Fibroblast of upper back skin (primary cell): ENCODE results near the gene DCDC2C.
A peak's percentile ranks its signal among the peaks of the same experiment; 100 is the strongest.

Source experiments
- DNase-seq: peaks from one replicate; pipeline ENCODE4 v3.0.0-alpha.2; 2013

The DCDC2C gene

DNA sequence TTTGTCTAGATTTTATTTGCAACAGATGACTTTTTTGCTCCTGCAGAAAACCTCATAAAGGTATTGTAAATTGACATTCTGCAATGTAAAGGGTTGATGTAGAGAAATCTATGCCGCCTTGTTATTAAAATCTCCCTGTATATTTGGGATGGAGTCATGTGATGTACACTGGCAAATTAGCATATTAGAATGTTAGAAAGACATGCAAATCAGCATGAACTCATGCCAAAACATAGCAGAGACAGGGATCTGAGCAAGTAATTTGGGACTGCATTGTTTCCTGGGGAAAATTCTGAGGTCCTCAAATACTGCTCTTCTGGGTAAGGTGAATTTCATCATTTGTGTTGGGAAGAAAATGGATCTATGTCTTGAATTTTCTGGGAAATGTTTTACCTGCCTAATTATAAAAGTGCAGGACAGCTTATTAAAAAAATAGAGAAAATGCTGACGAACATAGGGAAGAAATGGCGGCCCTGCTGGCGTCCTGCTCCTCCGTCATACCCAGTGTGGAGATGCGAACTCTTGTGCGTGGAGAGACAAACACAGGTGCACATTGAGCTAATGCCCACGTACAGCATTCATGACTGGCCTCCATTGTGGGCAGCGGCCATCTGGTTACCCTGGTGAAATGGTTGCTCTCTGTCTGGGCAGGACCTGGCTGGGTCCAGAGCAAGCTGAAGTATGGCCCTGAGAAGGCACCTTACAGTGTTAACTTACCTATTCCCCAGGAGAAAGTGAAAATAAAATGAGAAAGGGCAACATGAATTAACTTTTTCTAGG lies 29.1 kb upstream of the DCDC2C start:
- DNase-seq = no peak

DNA sequence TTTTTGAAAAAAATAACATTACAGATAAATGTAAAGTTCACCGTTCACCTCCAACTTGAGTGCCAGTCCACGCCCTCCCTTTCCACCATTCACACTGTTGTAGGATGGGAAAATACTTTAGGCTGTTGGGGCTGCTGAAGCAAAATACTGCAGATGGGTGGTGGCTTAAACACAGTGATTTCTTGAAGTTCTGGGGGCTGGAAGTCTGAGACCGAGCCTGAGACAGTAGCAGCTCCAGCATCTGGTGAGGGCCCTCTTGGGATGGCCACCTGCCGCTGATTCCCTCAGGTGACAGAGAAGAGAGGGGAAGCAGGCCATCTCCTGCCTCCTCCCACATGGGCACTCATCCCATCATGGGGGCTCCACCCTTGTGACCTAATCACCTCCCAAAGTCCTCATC lies 27.7 kb upstream of the DCDC2C start:
- DNase-seq = no peak

DNA sequence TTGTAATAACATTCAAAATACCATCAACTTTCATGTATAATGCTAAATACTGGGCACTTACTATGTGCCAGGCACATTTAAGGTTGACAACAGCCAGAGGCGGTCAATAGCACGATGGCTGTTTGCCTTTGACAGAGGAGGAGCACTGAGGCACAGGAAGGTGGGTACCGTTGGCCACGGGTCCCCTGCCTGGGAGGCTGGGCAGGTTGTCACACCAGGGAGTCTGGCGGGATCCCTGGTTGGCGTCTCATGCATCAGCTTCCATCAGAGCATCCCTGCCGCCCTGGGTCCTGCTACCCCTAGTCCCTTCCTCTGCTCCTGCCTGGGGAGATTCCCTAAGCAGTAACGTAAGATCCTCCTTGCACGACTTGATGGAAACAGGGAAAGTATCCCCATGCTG lies 25.9 kb upstream of the DCDC2C start:
- DNase-seq = no peak

DNA sequence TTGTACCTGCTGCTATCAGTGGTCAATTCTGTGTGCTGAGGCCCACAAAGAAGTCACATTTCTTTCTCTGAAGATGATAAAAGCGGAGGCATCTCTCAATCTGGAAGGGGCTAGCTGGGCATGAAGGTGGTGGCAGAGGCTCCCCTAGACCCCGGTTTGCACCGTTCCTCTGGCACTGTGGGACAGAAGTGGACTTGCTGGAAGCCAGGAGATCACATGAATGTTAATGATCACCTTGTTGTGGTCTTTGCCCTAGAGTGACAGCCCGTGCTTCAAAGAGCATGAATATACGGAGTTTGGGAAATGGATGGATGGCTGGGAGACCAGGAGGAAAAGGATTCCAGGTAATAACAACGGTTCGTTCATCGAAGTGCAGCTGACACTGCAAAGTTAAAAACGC lies 25.2 kb upstream of the DCDC2C start:
- DNase-seq = no peak

DNA sequence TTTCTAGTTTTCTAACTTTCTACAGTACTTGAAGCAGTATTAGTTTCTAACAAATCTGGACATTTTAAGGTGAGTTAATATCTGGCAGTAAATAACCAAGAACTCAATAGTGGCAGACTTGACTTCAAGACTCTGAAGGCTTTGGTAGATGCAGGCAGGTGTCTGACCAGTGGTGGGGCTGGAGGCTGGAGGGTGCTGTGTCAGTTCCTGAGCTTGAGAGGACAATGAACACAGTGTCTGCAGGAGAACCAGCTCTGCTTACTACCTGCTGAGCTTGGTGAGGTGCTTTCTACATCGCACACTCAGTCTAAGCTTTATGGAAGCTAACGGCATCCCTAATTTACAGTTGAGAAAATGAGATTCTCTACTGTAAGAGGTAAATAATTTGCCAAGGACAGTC lies 24.2 kb upstream of the DCDC2C start:
- no peak for DNase-seq

DNA sequence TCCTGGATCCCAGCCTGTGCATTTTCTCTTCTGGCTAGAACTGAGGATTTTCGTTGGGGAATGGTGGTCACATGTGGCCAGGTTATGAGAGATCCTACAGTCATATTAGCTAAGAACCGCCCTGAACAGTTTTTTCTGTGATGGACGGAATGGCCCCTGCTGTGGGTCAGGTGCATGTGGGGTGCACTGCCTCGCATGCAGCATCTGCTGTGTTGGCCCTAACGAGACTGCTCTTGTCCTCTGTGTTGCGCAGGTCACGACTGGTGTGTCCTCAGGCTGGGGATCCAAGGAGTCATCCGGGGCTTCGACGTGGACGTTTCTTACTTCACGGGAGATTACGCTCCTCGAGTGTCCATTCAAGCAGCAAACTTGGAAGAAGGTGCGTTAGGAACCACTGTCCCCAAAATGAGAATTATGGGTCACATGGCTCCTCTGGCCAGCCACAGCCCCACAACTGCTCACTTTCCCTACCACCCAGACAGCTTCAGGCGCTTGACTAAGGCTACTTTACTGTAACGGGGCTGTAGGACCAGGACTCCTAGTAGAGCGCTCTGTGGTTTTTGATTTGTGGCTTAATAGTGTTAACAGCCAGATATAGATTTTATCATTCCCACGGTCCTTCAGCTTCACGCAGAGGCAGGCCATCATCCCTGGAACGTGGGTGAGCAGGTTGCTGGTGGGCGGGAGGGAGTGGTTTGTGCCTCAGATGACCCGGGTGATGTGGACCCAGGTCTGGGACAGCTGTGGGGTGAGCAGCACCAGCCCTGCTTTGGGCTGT lies 23.6 kb upstream of the DCDC2C start:
- DNase-seq = no peak

DNA sequence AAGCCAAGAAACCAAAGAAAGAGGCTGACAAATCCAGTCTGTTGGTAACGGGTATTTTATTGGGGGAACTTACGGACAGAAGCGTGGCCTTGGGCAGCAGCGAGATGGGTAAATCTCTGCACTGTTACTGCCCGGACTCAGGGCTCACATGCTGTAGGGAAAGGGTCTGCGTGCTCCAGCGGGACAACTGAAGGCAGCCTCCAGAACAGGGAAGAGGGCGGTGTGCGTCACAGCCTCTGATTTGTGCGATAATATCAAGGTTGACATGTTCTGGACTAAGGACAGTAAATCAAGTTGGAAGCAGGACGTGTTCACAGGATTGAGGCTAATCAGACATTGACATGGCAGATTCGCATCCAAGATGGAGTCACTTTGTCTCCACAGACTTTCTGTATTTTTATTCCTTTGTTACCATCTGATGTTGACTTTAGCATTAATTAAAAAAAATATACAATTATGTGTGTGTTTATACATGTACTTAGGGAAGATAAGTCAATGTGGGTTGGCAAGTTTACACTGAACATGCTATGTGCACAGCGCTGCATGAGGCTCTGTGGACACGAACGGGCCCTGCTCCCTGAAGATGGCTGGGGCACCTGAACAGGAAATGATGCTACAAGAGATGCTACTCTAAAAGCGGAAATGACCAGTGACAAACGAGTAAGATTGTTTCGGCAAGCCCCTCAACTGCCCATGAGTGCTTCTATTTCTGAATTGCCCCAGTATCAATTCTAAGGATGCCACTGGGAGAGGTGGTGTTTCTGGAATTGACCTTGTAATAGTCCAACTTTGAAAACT lies 22.6 kb upstream of the DCDC2C start:
- no peak for DNase-seq

DNA sequence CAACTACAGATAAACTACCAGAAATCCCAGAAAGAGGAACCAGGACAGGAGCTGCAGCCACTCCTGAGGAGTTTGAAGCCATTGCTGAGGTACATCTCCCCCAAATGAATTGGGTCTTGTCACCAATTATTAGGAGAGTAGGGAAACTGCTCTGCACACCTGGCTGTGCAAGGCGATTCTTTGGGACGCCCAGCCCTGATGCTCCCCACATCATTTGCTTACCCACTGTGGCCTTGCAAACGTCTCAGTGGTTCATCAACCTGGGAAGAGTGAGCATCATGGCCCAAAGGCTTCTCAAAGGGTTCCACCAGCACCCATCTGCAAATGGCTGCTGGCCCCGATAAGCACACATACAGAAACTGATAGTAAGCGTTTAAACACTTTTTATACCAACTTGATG lies 21.8 kb upstream of the DCDC2C start:
- DNase-seq = no peak

DNA sequence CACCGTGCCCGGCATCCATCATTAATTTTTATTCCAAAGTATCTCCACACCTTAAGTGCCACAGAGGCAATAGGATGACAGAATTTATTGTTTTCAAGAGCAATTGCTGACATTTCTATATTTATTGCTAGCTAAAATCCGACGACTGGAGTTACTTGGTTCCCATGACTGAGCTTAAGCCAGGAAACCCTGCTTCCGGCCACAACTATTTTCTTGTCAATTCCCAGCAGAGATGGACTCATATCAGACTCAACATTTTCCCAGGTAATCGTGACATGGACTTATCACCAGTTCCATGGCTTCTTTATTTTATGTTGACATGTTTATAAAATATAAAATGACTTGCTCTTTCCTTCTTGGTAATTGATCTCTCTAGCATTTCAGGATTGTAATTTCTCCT lies 20.6 kb upstream of the DCDC2C start:
- DNase-seq = no peak

DNA sequence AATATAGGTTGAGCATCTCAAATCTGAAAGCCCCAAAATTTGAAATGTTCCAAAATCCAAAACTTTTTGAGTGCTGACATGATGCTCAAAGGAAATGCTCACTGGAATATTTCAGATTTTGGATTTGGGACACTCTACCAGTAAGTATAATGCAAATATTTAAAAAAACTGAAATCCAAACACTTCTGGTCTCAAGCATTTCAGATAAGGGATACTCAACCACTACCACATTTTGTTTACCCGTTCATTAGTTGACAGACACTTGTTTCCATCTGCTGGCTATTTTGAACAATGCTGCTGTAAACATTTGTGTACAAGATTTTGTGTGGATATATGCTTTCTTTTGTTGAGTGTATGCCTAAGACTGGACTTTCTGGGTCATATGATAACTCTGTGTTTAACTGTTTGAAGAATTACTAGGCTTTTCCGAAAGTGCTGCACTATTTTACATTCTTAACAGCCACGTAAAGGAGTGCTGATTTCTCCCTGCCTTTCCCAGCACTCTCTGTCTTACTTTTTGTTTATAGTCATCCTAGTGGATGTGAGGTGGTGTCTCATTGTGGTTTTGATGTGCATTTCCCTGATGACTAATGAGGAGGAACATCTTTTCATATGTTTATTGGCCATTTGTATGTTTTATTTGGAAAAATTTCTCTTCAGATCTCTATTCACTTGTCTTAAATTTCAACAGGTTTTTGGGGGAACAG lies 19.5 kb upstream of the DCDC2C start:
- DNase-seq = no peak

DNA sequence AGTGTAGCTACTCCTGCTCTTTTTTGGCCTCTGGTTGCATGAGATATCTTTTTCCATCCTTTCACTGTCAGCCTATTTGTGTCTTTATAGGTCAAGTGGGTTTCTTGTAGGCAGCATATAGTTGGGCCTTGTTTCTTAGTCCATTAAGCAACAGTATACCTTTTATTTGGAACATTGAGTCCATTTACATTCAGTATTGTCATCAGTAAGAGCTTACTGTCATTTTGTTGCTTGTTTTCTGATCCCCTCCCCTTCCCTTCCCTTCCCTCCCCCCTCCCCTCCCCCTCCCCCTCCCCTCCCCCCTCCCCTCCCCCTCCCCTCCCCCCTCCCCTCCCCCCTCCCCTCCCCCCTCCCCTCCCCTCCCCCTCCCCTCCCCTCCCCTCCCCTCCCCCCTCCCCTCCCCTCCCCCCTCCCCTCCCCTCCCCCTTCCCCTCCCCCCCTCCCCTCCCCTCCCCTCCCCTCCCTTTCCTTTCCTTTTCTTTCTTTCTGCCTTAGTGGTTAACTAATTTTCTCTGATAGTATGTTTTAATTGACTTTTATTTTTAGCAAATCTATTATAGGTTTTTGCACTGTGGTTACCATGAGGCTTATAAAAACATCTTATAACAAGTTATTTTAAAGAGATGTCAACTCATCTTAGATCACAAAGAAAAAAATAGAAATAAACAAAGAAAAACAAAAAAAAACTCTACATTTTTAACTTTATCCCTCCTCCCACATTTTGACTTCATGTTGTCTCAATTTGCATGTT lies 13.2 kb upstream of the DCDC2C start:
- no peak for DNase-seq

DNA sequence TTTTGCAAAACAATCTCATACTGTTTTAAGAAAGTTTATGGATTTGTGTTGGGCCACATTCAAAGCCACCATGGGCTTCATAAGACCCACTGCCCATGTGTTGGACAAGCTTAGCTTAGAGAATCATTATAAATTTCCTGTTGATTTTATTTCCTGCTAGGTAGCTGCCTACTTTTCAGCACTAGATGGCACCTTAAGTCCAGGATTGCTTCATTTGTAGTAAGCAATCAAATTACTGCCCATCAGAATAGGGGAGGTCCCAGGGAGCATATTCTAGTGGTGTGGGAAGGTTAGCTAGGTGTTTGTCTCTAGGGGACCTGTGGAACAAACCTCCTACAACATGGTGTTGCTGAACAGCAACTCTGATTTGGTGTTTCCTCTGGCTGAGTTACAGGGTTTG lies 11.0 kb upstream of the DCDC2C start:
- DNase-seq = peak; percentile 8

DNA sequence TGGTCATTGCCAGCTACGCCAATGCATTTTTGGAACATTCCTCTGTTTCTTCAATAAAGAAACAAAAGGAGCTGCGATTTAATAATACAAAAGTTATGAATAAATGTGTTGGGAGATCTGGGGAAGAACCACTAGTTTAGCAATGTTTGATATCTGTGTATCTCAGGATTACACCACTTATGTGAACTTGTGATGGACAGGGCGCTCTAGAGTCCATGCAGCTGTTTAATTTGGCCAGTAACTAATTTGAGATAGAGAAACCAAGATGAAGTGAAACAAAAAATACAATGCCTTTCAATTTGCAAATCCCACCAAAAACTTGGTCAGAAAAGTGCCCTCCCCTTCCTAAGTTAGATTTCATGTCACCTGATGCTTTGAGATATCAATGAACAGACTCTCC lies 6.8 kb upstream of the DCDC2C start:
- DNase-seq = no peak

DNA sequence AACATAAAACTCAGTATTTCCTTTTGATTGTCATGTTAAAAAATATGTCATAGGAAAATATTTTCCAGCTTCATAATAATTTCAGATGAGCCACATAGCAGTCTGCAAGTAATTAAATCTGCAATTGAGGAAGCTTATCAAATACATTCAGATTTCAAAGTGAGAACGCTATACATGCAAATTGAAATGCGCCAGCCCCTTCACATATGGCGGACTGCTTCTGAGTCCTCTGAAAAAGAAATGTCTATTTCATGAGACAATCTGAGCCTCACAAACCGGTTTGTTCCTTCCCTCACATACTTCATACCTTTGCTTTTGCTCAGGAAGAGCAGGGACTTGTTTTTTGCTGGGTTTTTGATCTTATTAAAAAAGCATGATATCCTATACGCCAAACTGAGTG lies 2.3 kb upstream of the DCDC2C start:
- DNase-seq = no peak

DNA sequence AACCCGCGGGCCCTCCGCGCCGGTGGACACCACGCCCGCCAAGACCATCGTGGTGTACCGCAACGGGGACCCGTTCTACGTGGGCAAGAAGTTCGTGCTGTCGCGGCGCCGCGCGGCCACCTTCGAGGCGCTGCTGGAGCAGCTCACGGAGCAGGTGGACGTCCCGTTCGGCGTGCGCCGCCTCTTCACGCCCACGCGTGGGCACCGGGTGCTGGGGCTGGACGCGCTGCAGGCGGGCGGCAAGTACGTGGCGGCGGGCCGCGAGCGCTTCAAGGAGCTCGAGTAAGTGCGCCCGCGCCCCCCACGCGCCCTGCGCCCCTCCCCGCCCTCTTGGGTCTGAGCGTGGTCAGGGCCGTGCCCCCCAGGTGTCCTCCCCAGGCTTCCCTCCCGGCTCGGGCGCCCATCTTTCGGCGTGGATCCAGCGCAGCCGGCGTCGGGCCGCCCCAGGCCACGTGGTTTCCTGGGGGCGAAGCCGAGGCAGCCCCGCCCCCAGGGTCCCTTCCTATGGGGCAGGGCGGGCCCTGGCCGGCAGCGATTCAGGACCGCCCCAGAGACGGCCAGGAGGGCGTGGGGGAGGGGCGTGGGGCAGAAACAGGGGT lies 481 bp downstream of the DCDC2C start:
- DNase-seq = no peak

DNA sequence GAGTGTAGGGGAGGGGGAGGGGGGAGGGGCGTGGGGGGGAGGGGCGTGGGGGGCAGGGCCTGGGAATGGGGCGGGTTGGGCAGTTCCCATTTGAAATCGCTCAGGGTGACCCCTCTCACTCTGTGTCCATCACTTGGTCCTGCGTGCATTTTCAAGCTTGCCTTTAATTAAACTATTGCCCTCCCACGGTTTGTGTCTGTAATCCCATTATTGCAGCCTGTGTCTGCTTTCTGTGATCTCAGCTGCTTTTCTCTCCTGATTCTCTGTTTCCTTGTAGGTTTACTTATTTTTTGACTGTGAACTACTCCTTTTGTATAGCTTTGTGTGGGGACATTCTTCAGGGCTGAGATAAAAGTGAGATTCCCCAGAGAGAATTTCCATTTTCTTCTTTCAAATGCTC lies 1.3 kb downstream of the DCDC2C start:
- no peak for DNase-seq

DNA sequence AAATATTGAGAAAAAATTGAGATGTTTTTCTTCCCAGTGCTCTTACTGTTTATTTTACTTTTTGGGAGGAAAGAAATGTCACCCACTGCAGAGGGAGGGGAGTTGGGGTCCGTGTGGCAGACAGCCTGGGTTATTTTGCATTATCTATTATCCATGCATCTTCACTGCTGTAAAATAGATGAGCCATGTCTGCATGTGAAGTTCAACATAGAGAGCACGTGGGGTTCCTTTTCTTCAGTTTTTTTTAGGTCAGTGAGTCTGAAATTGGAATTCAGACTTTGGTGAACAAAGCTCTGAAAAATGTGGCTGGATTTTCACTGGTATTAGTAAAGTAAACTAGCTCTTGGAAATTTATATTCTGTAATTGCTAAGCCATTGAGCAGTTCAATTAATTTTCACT lies 2.4 kb downstream of the DCDC2C start:
- no peak for DNase-seq

DNA sequence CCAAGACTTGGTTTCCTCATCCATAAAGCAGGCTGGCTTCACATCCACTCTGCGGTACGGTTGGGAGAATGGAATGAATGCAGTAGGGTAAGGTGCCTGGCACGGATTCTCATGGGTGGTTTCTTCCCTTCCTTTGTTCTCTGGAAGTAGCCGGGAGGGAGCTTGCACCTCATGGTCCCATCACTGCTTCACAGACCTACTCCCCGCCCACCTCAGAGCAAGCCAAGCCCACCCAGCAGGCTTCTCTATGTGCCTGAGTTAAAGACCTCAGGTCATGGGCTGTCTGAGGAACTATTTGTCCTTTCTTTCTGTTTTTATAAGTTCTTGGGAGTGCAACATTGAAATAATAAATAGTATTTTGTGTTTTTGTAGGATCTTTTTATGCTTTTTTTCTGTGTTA lies 3.5 kb downstream of the DCDC2C start:
- no peak for DNase-seq

DNA sequence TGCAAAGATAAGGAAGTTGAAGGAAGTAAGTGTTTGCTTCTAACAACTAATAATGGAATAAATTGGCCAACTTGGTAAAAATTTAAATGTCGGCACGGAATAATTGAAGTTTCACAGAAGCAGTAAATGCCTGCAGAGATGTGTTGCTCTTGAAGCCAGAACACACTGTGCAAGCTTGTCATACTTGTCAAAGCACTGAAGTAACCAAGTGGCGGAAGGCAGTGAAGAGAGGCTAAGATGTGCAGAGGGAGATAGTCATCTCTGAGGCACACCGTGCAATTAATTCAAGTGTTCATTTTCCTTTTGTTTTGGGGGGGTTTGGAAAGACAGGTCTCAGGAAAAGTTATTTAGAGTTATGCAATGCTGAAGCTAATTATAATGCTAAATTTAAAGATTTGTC lies 5.2 kb downstream of the DCDC2C start:
- DNase-seq = no peak

DNA sequence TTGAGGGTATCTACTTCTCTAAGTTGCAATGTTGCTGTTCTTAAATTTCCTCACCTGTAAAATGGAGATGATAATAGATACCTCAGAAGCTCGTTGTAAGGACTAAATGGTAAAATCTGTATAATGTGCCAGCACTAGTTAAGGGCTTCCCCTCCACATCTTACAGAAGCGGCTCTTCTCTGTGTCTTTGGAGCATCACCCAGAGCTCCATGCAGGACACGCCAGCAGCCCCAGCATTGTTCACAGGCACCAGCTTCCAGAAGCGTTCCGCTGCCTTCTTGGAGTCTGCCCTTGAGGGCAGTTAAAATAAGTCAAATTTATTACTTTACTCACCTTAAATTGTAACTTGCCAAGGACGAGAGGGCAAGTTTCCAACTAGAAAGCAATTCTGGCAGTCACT lies 5.8 kb downstream of the DCDC2C start:
- DNase-seq = no peak

DNA sequence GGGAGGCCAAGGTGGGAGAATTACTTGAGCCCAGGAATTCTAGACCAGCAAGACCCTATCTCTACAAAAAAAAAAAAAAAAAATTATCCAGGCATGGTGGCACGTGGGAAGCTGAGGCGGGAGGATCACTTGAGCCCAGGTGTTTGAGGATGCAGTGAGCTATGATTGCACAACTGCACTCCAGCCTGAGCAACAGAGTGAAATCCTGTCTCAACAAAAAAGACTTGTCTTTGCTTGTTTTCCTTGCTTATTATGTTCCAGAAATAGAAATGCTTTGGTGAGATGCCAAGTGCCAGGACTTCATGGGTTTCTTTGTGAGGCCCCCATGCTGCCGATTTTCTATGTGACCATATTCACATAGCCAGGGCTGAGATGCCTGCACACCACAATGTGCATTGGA lies 9.0 kb downstream of the DCDC2C start:
- no peak for DNase-seq
